B cell (primary cell): ENCODE data around the gene ATP6V0A1.

Experiments
- CTCF ChIP-seq: fragments of 200-600 bp; IDR thresholded peaks from one replicate; pipeline ENCODE4 v1.8.0; 2022; ENCODE audit warnings: antibody characterized with exemption, mild to moderate bottlenecking
- EZH2 ChIP-seq: IDR thresholded peaks from 2 replicates; pipeline ENCODE4 v1.6.1; 2012; ENCODE audit warnings: borderline replicate concordance, low read depth, mild to moderate bottlenecking, moderate library complexity, low read length; ENCODE audit not compliant: insufficient read depth, poor library complexity, severe bottlenecking

- TF ChIP-seq CTCF (no peak), EZH2 (no peak)
Measured at GRCh38 chr17:42424991-42425610, 33.6 kb upstream of the ATP6V0A1 start.
